ENCODE data around the gene MT3. TPM values are rescaled to one million over a fixed set of nuclear protein-coding genes. Genes with fewer than 3 reads are reported as not detected.
"Not testable (repeated sequence)": the region's sequence is repeated elsewhere in the genome, so short reads cannot be mapped to it uniquely, and the experiment has no call there.

Gene MT3
- total and polyA plus RNA-seq, 9 of the 15 experiments (the other 6 are each of a cell fraction or from before 2014, with no cell fraction given) = not detected

DNA sequence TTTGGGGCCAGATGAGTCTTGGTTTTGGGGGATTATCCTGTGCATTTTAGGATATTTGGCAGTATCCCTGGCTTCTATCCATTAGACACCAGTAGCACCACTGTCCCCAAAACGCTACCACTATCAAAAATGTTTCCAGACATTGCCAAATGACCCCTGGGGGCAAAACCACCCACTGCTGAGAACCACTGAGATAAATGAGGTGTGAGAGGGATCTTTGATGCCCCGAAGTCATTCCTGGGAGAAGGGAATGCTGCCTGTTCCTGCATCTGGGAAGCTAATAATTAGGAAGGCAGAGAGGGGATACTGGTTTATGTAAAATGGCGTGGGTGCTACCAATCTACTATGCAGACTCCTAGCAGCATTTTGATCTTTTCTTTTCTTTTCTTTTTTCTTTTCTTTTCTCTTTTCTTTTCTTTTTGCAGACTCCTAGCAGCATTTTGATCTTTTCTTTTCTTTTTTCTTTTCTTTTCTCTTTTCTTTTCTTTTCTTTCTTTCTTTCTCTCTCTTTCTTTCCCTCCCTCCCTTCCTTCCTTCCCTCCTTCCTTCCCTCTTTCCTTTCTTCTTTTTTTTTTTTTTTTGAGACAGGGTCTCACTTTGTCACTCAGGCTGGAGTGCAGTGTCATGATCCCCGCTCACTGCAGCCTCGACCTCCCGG, 8.8 kb upstream of the MT3 start:
- WGBS (ENCODE audit: insufficient coverage, low coverage, missing lambda C conversion rate) = 0% methylated on average over 6 of the region's 6 CpGs

DNA sequence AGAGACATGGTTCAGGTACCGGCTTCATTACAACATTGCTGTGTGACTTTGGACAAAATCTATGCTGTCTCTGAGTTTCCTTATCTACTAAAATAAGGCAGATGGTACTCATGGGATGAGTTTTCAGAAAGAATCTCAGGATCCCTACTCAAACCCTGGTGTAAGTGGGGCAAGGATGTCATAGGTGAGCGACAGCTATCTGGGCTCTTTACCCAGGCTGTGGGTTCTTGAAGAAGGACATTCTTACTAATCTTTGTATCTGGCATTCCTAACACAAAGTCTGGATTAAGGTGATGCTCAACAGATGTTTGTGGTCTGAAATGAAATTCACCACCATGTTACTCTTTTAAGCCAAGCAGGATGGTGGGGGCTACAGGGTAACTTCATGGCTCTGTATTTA, 6.4 kb upstream of the MT3 start:
- in situ Hi-C loops (cut with MboI) = loop anchor here (10.0 kb wide), 1 partner anchor 282 kb away; the partner anchor contains the start of gene SLC12A3
- H3K9me3 ChIP-seq (replicated peaks; ENCODE audit: control insufficient read depth, insufficient read depth, low read depth, low read length); H4K20me1 ChIP-seq (replicated peaks; ENCODE audit: control insufficient read depth, insufficient read depth, low read length); ATAC-seq; H3K36me3 ChIP-seq (ENCODE audit: control insufficient read depth, insufficient read depth, low read length); H2AFZ ChIP-seq (ENCODE audit: low read depth, low read length); H3K9ac ChIP-seq (ENCODE audit: insufficient read depth in 1 of 2, low read depth in 2 of 2, low read length in 2 of 2); H3K4me2 ChIP-seq (ENCODE audit: insufficient read depth, low read length); H3K9me1 ChIP-seq (ENCODE audit: control insufficient read depth, insufficient read depth, low read length); CTCF ChIA-PET (ENCODE audit: low intra/inter-chr PET ratio); BruUV-seq (replicated peaks); intact Hi-C loops (cut with micrococcal nuclease); FAIRE-seq; H3K4me1 ChIP-seq (replicated peaks in 1 of 2; ENCODE audit: control insufficient read depth in 2 of 2, insufficient read depth in 2 of 2, low read length in 2 of 2); DNase-seq (ENCODE audit: extremely low read depth in 1 of 4, low spot score in 3 of 4); H3K4me3 ChIP-seq; H3K27ac ChIP-seq (ENCODE audit: extremely low read depth, low read depth, low read length); H3K79me2 ChIP-seq (ENCODE audit: control insufficient read depth, insufficient read depth, low read length): not testable (repeated sequence)
- H3K27me3 ChIP-seq (ENCODE audit: control insufficient read depth in 2 of 2, insufficient read depth in 2 of 2, low read length in 2 of 2) = peaks cover 22 to 44% of the 10 kb centered on the region in 2 experiments
- POLR2A ChIA-PET = interaction anchor here (0.7 kb wide), 1 partner anchor 92 kb away, joined by 3 read pairs; no protein-coding TSS in a partner anchor
- WGBS (ENCODE audit: insufficient coverage, low coverage, missing lambda C conversion rate) = 26% methylated on average over 2 of the region's 2 CpGs

More for the DNA sequence above, 8.8 kb upstream of the MT3 start:
- in situ Hi-C loops (cut with MboI) (loop anchor here (10.0 kb wide), 1 partner anchor 284 kb away; the partner anchor contains the start of gene SLC12A3), intact Hi-C loops (cut with micrococcal nuclease) (no loop called here)
- FAIRE-seq = no peak
- no peaks in the 10 kb centered on the region for H3K9me1 ChIP-seq (ENCODE audit: control insufficient read depth, insufficient read depth, low read length)
- no peak for ATAC-seq
- peaks cover 16 to 26% of the 10 kb centered on the region in 2 experiments; a peak in 4 of 5 replicates for H3K27me3 ChIP-seq (ENCODE audit: control insufficient read depth in 2 of 2, insufficient read depth in 2 of 2, low read length in 2 of 2)
- no peaks in the 10 kb centered on the region for H3K36me3 ChIP-seq (ENCODE audit: control insufficient read depth, insufficient read depth, low read length)
- ChIA-PET CTCF (ENCODE audit: low intra/inter-chr PET ratio) (no interaction called here), POLR2A (no interaction called here)
- no peak overlapping the region for H3K4me3 ChIP-seq
- no peak overlapping the region for H3K9ac ChIP-seq (ENCODE audit: insufficient read depth in 1 of 2, low read depth in 2 of 2, low read length in 2 of 2)
- no TSS peak for BruUV-seq (replicated peaks)
- H3K4me2 ChIP-seq (ENCODE audit: insufficient read depth, low read length) = no peak overlapping the region
- TF ChIP-seq, protein P1, sequence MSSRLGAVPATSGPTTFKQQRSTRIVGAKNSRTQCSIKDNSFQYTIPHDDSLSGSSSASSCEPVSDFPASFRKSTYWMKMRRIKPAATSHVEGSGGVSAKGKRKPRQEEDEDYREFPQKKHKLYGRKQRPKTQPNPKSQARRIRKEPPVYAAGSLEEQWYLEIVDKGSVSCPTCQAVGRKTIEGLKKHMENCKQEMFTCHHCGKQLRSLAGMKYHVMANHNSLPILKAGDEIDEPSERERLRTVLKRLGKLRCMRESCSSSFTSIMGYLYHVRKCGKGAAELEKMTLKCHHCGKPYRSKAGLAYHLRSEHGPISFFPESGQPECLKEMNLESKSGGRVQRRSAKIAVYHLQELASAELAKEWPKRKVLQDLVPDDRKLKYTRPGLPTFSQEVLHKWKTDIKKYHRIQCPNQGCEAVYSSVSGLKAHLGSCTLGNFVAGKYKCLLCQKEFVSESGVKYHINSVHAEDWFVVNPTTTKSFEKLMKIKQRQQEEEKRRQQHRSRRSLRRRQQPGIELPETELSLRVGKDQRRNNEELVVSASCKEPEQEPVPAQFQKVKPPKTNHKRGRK (tag; IDR thresholded peaks at IDR 0.05) = peak; percentile 85
- TF ChIP-seq RBBP5 (IDR thresholded peaks at IDR 0.05; ENCODE audit: borderline replicate concordance, insufficient read depth, low read length, poor library complexity, severe bottlenecking) = no peak
- H3K9me3 ChIP-seq (replicated peaks; ENCODE audit: control insufficient read depth, insufficient read depth, low read depth, low read length) = no peaks in the 10 kb centered on the region
- no peak overlapping the region for H3K27ac ChIP-seq (ENCODE audit: extremely low read depth, low read depth, low read length)
- no peaks in the 10 kb centered on the region for H3K79me2 ChIP-seq (ENCODE audit: control insufficient read depth, insufficient read depth, low read length)
- no peaks in the 10 kb centered on the region for H3K4me1 ChIP-seq (replicated peaks in 1 of 2; ENCODE audit: control insufficient read depth in 2 of 2, insufficient read depth in 2 of 2, low read length in 2 of 2)
- H2AFZ ChIP-seq (ENCODE audit: low read depth, low read length) = no peak overlapping the region
- DNase-seq (ENCODE audit: extremely low read depth in 1 of 4, low spot score in 3 of 4) = no peak
- H4K20me1 ChIP-seq (replicated peaks; ENCODE audit: control insufficient read depth, insufficient read depth, low read length) = no peaks in the 10 kb centered on the region; the same call in 1 of the 2 replicates
